Measurements from ENCODE around the gene EEIG1. TPM values are rescaled to one million over a fixed set of nuclear protein-coding genes. Genes with fewer than 3 reads are reported as not detected.

The EEIG1 gene
- total and polyA plus RNA-seq, 8 donors = 25.4 to 85.4 (median 62.1) TPM

- H3K9me3 ChIP-seq = no peaks in the 10 kb centered on the region
- 73 to 74% methylated on average over 16 of the region's 16 CpGs for WGBS, 2 donors
- ATAC-seq = no peak
- FAIRE-seq = no peak
- H3K36me3 ChIP-seq = no peaks in the 10 kb centered on the region
- TF ChIP-seq, protein P1, sequence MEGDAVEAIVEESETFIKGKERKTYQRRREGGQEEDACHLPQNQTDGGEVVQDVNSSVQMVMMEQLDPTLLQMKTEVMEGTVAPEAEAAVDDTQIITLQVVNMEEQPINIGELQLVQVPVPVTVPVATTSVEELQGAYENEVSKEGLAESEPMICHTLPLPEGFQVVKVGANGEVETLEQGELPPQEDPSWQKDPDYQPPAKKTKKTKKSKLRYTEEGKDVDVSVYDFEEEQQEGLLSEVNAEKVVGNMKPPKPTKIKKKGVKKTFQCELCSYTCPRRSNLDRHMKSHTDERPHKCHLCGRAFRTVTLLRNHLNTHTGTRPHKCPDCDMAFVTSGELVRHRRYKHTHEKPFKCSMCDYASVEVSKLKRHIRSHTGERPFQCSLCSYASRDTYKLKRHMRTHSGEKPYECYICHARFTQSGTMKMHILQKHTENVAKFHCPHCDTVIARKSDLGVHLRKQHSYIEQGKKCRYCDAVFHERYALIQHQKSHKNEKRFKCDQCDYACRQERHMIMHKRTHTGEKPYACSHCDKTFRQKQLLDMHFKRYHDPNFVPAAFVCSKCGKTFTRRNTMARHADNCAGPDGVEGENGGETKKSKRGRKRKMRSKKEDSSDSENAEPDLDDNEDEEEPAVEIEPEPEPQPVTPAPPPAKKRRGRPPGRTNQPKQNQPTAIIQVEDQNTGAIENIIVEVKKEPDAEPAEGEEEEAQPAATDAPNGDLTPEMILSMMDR (IDR thresholded peaks at IDR 0.05) = no peak
- intact Hi-C loops (cut with DNase I) = no loop called here
- peak in 1 of 6 donors; percentile 49 for DNase-seq
- H3K27ac ChIP-seq = no peak overlapping the region
- no peak overlapping the region for H3K4me3 ChIP-seq
- peaks cover 68 to 77% (median 77%) of the 10 kb centered on the region in 3 donors for H3K4me1 ChIP-seq
- no peaks in the 10 kb centered on the region for H3K27me3 ChIP-seq
Observed at GRCh38 chr9:127970401-127971313, 10.1 kb downstream of the EEIG1 start.

DNA sequence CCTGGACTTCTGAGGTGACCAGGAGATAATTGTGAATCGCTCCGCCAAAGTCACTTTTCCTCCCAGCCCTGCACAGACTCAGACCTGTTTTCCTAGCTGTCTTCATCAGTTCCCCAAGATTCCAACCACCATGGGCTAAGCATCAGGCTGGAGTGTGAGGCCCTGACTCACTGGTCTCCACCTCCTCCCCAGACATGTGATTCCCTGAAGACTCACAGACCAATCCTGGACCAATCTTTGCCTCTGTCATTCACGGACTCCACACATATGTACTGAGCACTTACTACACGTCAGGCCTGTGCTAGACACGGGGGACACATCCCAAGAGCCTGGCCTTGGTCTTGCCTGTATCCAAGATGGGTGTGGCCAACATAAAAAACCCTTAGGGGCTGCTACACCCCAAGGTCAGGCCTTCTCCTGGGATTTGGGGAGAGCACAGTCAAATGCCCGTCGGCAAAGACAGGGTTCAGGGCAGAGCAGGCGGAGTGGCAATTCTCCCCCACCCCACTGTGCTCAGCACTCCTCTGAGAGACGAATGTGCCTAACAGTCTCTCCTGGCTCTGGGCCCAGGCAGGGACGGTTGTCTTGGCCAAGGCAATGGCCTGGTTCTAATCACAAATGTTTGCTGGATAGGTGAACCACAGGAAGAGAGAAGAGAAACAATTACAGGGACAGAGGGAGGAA, 11.9 kb downstream of the EEIG1 start:
- H3K4me3 ChIP-seq = no peak overlapping the region
- peak in 1 of 4 donors; percentile 5 for ATAC-seq

DNA sequence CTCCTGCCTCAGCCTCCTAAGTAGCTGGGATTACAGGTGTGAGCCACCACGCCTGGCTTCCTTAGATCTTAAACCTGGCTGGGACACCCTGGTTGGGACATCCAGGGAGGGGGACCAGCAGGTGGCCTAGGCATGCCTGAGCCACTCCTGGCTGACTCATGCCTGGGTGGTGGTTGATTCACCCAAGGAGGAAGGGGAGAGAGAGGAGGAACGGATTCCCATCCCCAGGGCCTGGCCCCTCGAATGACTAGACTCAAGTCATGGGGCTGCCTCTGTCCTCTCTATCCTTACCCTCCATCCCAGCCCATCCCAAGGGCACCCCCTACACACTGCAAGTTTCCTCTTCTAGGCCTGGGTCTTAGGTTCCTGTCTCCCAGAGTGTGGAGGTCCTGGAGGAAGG, 12.7 kb downstream of the EEIG1 start:
- H3K4me1 ChIP-seq = peaks cover 59 to 75% (median 60%) of the 10 kb centered on the region in 3 donors
- H3K27ac ChIP-seq = peak overlapping the region; percentile 5 to 95 (median 60)
- ATAC-seq (peak in 2 of 4 donors; percentile 9 to 29), DNase-seq (peak in 3 of 6 donors; percentile 53 to 65 (median 57)), FAIRE-seq (no peak)
- H3K27me3 ChIP-seq = no peaks in the 10 kb centered on the region
- TF ChIP-seq, protein P1 (IDR thresholded peaks at IDR 0.05) = no peak
- H3K9me3 ChIP-seq = no peaks in the 10 kb centered on the region
- no peak overlapping the region for H3K4me3 ChIP-seq
- no peaks in the 10 kb centered on the region for H3K36me3 ChIP-seq
- WGBS, 2 donors = 90 to 93% methylated on average over 3 of the region's 3 CpGs
- intact Hi-C loops (cut with DNase I) = no loop called here

More for the DNA sequence above, 11.9 kb downstream of the EEIG1 start:
- DNase-seq (peak in 5 of 6 donors; percentile 62 to 85 (median 75)), FAIRE-seq (no peak)
- peak overlapping the region in 3 of 4 donors; percentile 7 to 95 (median 60) for H3K27ac ChIP-seq
- H3K27me3 ChIP-seq = no peaks in the 10 kb centered on the region
- H3K36me3 ChIP-seq = no peaks in the 10 kb centered on the region
- 43% methylated on average over 10 of the region's 10 CpGs for WGBS, 2 donors
- intact Hi-C loops (cut with DNase I) = no loop called here
- TF ChIP-seq, protein P1 (IDR thresholded peaks at IDR 0.05) = no peak
- H3K9me3 ChIP-seq = no peaks in the 10 kb centered on the region
- peaks cover 60 to 75% (median 66%) of the 10 kb centered on the region in 3 donors for H3K4me1 ChIP-seq

DNA sequence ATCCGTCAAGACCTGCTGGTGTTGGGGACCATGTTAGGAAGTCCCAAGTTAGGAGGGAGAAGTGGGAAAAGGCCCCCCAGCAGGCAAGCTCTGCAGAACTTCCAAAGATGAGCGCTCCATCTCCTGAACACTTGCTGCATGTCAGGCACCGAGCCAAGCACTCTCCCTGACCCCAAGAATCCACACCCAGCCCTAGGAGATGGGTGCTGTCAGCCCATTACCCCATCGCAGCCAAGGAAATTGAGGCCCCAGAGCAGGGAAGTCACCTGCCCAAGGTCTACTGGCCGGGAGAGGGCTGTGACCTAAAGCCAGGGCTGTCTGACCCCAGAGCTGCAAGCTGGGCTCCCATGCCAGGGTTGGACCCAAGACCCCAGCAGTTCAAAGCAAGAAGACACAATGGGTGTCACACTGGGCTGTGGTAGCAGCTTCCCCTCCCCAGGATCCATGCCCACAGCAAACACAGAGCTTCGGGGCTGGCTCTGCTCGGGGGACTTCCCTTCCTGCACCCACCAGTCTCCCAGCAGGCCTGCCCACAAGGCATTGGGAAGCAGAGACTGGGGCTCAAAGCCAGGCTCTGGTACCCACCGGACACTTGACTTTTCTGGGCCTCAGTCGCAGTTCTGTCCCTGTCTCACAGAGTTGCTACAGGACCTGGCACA, 13.5 kb downstream of the EEIG1 start:
- no peaks in the 10 kb centered on the region for H3K9me3 ChIP-seq
- DNase-seq = peak in 3 of 6 donors; percentile 33 to 61 (median 47)
- FAIRE-seq = no peak

More for the DNA sequence above, 13.5 kb downstream of the EEIG1 start:
- no peak for ATAC-seq
- Histone ChIP-seq H3K4me1 (peaks cover 51 to 75% (median 55%) of the 10 kb centered on the region in 3 donors), H3K36me3 (no peaks in the 10 kb centered on the region), H3K27me3 (no peaks in the 10 kb centered on the region), H3K4me3 (no peak overlapping the region), H3K27ac (peak overlapping the region in 3 of 4 donors; percentile 60 to 95 (median 91))
- 72 to 73% methylated on average over 9 of the region's 9 CpGs for WGBS, 2 donors
- intact Hi-C loops (cut with DNase I) = no loop called here
- TF ChIP-seq, protein P1 (IDR thresholded peaks at IDR 0.05) = no peak

Measured in pancreas (tissue), 10 donors.